Mesodermal cell (in vitro differentiated cells): ENCODE results near the gene RICTOR.
"Not testable (repeated sequence)": the region's sequence is repeated elsewhere in the genome, so short reads cannot be mapped to it uniquely, and the experiment has no call there.

ENCODE experiments used
- H3K27ac ChIP-seq: 2 replicates; pipeline ENCODE4 v1.7.0; 2013; ENCODE audit warnings: mild to moderate bottlenecking, low read depth, low read length, moderate library complexity; ENCODE audit not compliant: severe bottlenecking
- H3K36me3 ChIP-seq: 2 replicates; pipeline ENCODE4 v1.7.1; 2013; ENCODE audit warnings: mild to moderate bottlenecking, low read length, moderate library complexity; ENCODE audit not compliant: control insufficient read depth, insufficient read depth
- H3K4me1 ChIP-seq: one replicate; pipeline ENCODE4 v1.7.1; 2013; ENCODE audit warnings: mild to moderate bottlenecking, low read length; ENCODE audit not compliant: insufficient read depth, control insufficient read depth, poor library complexity, severe bottlenecking
- H3K4me3 ChIP-seq: 2 replicates; pipeline ENCODE4 v1.7.0; 2013; ENCODE audit warnings: low read length, control low read depth, mild to moderate bottlenecking; ENCODE audit not compliant: insufficient read depth, poor library complexity, severe bottlenecking; ENCODE audit errors: extremely low read depth
- H3K9me3 ChIP-seq: 2 replicates; pipeline ENCODE4 v1.7.1; 2013; ENCODE audit warnings: mild to moderate bottlenecking, low read length, moderate library complexity; ENCODE audit not compliant: control insufficient read depth
- WGBS, 2 experiments: methylation state at CpG; one replicate each; pipeline ENCODE4 v1.1.5; 2013; ENCODE audit warnings: missing lambda C conversion rate in 2 of 2; ENCODE audit not compliant: insufficient coverage in 2 of 2; 5-methylcytosine and 5-hydroxymethylcytosine counted together

RICTOR gene

DNA sequence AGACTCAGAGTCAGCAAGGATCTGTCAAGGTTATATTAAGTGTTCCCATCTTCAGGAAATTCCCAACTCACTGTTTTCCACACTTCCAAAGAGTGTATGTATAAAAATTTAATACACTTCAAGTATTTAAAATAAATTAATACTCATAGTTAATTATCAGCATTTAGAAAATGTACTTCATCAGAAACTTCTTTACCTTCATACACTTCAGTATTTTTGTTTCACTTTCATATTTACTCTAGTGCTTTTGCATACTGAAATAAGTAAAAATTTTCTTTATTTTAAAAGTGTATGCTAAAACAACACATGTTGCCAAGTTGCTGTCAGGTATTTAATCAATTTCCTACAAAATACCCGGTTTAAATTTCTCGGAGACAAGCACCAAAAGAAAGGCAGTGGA lies 16.5 kb downstream of the RICTOR start:
- no peak overlapping the region for H3K27ac ChIP-seq
- no peaks in the 10 kb centered on the region for H3K4me1 ChIP-seq
- WGBS, 2 experiments: 86 to 100% methylated on average over 2 of the region's 2 CpGs
- H3K9me3 ChIP-seq: no peaks in the 10 kb centered on the region
- H3K36me3 ChIP-seq: peaks cover 7% of the 10 kb centered on the region
- no peak overlapping the region for H3K4me3 ChIP-seq

DNA sequence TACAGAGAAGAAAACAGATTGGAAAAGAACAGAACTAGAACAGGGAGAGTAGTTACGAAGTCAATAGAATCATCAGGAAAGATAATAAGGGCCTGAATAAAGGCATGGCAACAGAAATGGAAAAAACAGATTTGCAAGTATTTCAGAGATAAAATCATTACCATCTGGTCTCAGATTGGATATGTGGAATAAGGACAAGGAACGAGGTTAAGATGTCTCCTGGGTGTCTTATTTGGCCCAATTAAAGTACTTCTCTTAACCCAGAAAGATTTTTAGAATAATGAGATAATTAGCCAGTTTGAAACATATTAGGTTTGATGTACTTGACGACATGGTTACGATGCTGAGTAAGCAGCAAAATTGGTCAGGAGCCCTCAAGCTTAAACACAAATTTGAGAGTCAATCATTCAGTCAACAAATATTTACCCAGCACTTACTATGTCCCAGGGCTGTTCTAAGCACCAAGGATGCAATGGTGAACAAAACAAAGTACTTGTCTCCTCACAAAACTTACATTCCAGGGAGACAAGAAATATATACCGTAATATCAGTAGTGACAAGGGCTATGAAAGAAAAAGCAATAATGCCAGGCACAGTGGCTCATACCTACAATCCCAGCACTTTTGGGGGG lies 18.3 kb downstream of the RICTOR start:
- H3K36me3 ChIP-seq: peaks cover 7% of the 10 kb centered on the region
- H3K4me1 ChIP-seq: no peaks in the 10 kb centered on the region
- no peak overlapping the region for H3K4me3 ChIP-seq
- H3K27ac ChIP-seq: no peak overlapping the region
- WGBS, 2 experiments: 96 to 100% methylated on average over 3 to 4 of the region's 5 CpGs
- H3K9me3 ChIP-seq: no peaks in the 10 kb centered on the region

GRCh38 chr5:39055027-39055767 lies 19.0 kb downstream of the RICTOR start:
- Histone ChIP-seq H3K27ac (no peak overlapping the region), H3K4me3 (no peak overlapping the region), H3K9me3 (no peaks in the 10 kb centered on the region), H3K36me3 (peaks cover 7% of the 10 kb centered on the region), H3K4me1 (no peaks in the 10 kb centered on the region)
- 90 to 96% methylated on average over 3 of the region's 3 CpGs for WGBS, 2 experiments

DNA sequence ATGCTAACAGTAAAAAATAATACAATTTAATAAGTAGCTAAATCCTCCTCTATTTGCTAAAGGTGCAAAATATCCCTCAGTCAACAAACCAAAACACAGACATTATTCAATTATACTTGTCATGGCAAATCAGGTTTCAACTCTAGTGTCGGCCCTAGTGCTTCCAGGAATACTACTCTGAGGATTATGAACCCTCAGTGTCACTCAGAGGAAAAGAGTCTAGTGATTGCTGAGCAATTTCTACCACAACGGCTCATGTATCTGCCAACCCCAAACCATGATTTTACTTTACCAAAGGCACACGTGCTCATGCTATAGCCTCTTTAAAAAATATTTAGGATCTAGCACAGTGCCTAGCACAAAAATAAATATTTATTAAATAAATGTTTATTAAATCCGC lies 21.0 kb downstream of the RICTOR start:
- WGBS, 2 experiments: 100% methylated on average over 1 of the region's 4 CpGs; no CpG with 5 or more reads in 1 of the 2 experiments
- no peak overlapping the region for H3K27ac ChIP-seq

DNA sequence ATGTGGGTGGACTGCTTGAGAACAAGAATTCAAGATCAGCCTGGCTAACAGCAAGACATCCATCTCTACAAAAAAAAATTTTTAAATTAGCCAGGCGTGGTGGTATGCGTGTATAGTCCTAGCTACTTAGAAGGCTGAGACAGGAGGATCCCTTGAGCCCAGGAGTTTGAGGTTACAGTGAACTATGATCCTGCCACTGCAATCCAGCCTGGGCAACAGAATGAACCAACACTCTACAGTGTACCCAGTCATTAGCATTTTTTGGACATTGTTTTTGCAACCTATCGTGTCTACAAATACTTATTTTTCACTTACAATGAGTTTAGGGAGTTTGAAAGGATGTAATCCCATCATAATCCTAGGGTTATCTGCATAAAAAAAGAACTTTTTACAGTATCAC lies 22.1 kb downstream of the RICTOR start:
- Histone ChIP-seq H3K27ac (no peak overlapping the region), H3K9me3 (no peaks in the 10 kb centered on the region), H3K36me3 (peaks cover 7% of the 10 kb centered on the region), H3K4me1 (no peaks in the 10 kb centered on the region), H3K4me3 (no peak overlapping the region)
- WGBS, 2 experiments: 90 to 100% methylated on average over 2 of the region's 3 CpGs

More for the DNA sequence above, 21.0 kb downstream of the RICTOR start:
- Histone ChIP-seq H3K9me3 (no peaks in the 10 kb centered on the region), H3K4me1 (no peaks in the 10 kb centered on the region), H3K4me3 (no peak overlapping the region), H3K36me3 (peaks cover 7% of the 10 kb centered on the region)

- Histone ChIP-seq H3K4me3 (no peak overlapping the region), H3K9me3 (no peaks in the 10 kb centered on the region), H3K4me1 (no peaks in the 10 kb centered on the region), H3K36me3 (no peaks in the 10 kb centered on the region), H3K27ac (no peak overlapping the region)
- no CpG with 5 or more reads among the region's 1 CpG for WGBS, 2 experiments
These were observed 24.9 kb downstream of the RICTOR start for GRCh38 chr5:39049315-39049714.

DNA sequence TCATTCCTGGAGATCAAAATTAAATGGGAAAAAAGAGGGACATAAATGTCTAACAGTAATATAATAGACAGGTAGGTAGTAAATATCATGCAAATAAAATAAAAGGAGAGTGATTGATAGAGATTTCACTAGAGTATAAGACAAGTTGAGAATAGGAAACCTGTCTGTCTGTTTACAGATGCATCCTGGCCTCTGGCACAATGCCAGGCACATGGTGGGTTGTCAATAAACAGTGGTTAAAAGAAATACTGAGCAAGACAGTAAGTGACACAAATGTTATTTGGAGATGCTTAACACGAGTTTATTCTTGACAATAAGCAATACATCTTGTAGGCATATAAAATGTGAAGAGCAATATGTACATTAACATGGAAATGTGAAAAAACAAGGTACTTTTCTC lies 33.3 kb downstream of the RICTOR start:
- no CpG with 5 or more reads among the region's 1 CpG for whole genome bisulfite sequencing, 2 experiments
- H3K27ac ChIP-seq: no peak overlapping the region
- H3K36me3 ChIP-seq: no peaks in the 10 kb centered on the region
- H3K4me3 ChIP-seq: no peak overlapping the region
- no peaks in the 10 kb centered on the region for H3K9me3 ChIP-seq
- no peaks in the 10 kb centered on the region for H3K4me1 ChIP-seq

DNA sequence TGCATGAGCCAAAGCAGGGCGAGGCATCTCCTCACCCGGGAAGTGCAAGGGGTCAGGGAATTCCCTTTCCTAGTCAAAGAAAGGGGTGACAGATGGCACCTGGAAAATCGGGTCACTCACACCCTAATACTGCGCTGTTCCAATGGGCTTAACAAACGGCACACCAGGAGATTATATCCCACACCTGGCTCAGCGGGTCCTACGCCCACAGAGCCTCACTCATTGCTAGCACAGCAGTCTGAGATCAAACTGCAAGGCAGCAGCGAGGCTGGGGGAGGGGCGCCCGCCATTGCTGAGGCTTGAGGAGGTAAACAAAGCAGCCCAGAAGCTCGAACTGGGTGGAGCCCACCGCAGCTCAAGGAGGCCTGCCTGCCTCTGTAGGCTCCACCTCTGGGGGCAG lies 39.7 kb downstream of the RICTOR start:
- not testable (repeated sequence) for H3K4me1 ChIP-seq
- WGBS, 2 experiments: 98 to 99% methylated on average over 8 to 10 of the region's 12 CpGs

GRCh38 chr5:39031041-39031440 lies 43.2 kb downstream of the RICTOR start:
- Histone ChIP-seq H3K4me3 (no peak overlapping the region), H3K4me1 (no peaks in the 10 kb centered on the region), H3K27ac (no peak overlapping the region), H3K9me3 (peaks cover 5% of the 10 kb centered on the region), H3K36me3 (no peaks in the 10 kb centered on the region)
- 71% methylated on average over 1 of the region's 1 CpG; no CpG with 5 or more reads in 1 of the 2 experiments for WGBS, 2 experiments

More for the DNA sequence above, 39.7 kb downstream of the RICTOR start:
- H3K27ac ChIP-seq, H3K9me3 ChIP-seq, H3K4me3 ChIP-seq, H3K36me3 ChIP-seq: not testable (repeated sequence)

DNA sequence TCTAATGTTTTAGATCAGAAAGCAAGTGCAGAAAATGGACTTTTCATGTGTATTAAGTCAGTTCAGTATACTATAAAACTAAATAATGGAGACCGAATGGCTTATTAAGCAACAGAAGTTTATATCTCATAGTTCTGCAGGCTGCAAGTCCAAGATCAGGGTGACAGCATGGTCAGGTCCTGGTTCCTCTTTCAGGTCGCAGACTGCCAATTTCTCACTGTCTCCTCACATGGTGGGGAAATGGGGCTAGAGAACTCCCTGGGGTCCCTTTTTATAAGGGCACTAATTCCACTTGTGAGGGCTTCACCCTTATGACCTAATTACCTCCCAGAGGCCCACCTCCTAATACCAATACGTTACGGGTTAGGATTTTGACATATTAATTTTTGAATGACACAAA lies 48.7 kb downstream of the RICTOR start:
- H3K4me1 ChIP-seq: peaks cover 14% of the 10 kb centered on the region
- WGBS, 2 experiments: 94 to 100% methylated on average over 1 to 3 of the region's 4 CpGs
- no peak overlapping the region for H3K27ac ChIP-seq
- no peak overlapping the region for H3K4me3 ChIP-seq
- H3K9me3 ChIP-seq: peaks cover 5% of the 10 kb centered on the region
- no peaks in the 10 kb centered on the region for H3K36me3 ChIP-seq

DNA sequence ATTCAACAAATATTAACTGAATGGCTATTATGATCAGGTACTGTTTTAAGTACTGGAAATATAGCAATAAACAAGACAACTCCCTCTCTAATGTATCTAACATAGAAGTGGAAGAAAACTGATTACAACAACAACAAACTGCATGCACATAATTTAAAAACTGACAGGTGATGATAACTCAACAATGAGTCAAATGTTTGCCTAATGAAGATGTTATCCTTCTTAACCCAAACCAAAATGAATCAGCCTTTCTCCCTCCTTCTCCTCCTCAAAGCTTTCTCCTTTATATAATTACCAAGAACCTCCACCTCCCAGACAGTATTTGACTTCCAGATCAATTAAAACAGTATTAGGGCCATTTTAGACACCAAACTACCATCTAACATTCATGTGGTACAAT lies 49.3 kb downstream of the RICTOR start:
- no peak overlapping the region for H3K4me3 ChIP-seq
- peaks cover 14% of the 10 kb centered on the region for H3K4me1 ChIP-seq
- peaks cover 6% of the 10 kb centered on the region for H3K36me3 ChIP-seq
- H3K9me3 ChIP-seq: peaks cover 5% of the 10 kb centered on the region
- H3K27ac ChIP-seq: no peak overlapping the region
